Progenitor cell of endocrine pancreas (in vitro differentiated cells): ENCODE measurements around the gene SDK2. TPM values are rescaled to one million over a fixed set of nuclear protein-coding genes. Genes with fewer than 3 reads are reported as not detected.
A peak's percentile ranks its signal among the peaks of the same experiment; 100 is the strongest.

Experiments used
- DNase-seq: peaks from one replicate; pipeline ENCODE4 v3.0.0; 2021; ENCODE audit warnings: low spot score; ENCODE audit not compliant: unreplicated experiment
- H3K27ac Mint-ChIP-seq: 2 replicates; pipeline ENCODE4 v1.8.0; 2021; ENCODE audit warnings: mild to moderate bottlenecking, moderate library complexity, mixed read lengths
- H3K27me3 Mint-ChIP-seq: 2 replicates; pipeline ENCODE4 v1.8.0; 2021; ENCODE audit warnings: mixed read lengths
- H3K36me3 Mint-ChIP-seq: 2 replicates; pipeline ENCODE4 v1.8.0; 2022; ENCODE audit warnings: mixed read lengths; ENCODE audit not compliant: insufficient read depth
- H3K4me1 Mint-ChIP-seq: 2 replicates; pipeline ENCODE4 v1.8.0; 2021; ENCODE audit warnings: low read depth, mixed read lengths
- H3K4me3 Mint-ChIP-seq: 2 replicates; pipeline ENCODE4 v1.8.0; 2021; ENCODE audit warnings: low read depth, mild to moderate bottlenecking, moderate library complexity, mixed read lengths
- H3K9me3 Mint-ChIP-seq: 2 replicates; pipeline ENCODE4 v1.8.0; 2021; ENCODE audit warnings: low read depth, mixed read lengths
- total RNA-seq: library from RNA; stranded (reverse); gene quantifications from 2 replicates; pipeline ENCODE4 v1.2.1, GENCODE V29; 2021
- TF ChIP-seq, protein P1 (sequence below): fragments of 200-600 bp; sonication (generic); IDR thresholded peaks from one replicate; pipeline ENCODE4 v1.5.0; 2021; ENCODE audit warnings: antibody characterized with exemption, mild to moderate bottlenecking; ENCODE audit not compliant: unreplicated experiment

Gene SDK2
- total RNA-seq, 1 donor from 2014 or later = 6.7 TPM

DNA sequence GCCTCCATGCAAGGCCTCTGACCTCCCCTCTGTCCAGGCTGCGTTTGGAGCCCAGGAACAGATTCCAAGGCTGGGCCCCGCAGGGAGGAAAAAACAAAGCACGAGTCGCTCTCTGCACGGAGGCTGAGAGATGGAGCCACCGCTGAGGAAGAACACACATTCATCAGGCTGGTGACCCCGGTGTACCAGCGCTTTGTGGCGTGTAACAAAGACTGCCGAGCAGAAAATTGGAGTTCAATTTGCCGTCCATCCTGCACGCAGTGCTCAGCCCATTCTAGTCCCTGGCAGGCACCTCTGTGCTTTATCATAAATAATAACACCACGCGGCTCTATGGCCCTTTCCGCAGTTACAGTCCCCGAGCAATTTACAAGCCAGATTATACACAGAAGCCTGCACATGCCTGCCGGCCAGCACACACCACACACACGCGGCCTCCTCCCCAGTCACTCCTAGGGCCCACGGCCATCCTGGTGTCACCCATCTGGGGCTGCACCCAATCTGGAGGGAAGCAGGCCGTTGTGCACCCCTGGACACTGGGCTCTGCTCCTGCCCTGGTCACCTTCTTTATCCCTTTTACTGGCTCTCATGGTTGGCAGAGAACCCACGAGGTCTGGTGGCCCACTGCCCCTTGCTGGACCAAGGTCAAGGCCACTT lies 124.4 kb downstream of the SDK2 start:
- Mint-ChIP-seq H3K36me3 (no peaks in the 10 kb centered on the region), H3K9me3 (no peaks in the 10 kb centered on the region), H3K4me3 (no peak overlapping the region), H3K27me3 (peaks cover 3% of the 10 kb centered on the region), H3K27ac (no peak overlapping the region), H3K4me1 (peaks cover 2% of the 10 kb centered on the region)
- TF ChIP-seq, protein P1, sequence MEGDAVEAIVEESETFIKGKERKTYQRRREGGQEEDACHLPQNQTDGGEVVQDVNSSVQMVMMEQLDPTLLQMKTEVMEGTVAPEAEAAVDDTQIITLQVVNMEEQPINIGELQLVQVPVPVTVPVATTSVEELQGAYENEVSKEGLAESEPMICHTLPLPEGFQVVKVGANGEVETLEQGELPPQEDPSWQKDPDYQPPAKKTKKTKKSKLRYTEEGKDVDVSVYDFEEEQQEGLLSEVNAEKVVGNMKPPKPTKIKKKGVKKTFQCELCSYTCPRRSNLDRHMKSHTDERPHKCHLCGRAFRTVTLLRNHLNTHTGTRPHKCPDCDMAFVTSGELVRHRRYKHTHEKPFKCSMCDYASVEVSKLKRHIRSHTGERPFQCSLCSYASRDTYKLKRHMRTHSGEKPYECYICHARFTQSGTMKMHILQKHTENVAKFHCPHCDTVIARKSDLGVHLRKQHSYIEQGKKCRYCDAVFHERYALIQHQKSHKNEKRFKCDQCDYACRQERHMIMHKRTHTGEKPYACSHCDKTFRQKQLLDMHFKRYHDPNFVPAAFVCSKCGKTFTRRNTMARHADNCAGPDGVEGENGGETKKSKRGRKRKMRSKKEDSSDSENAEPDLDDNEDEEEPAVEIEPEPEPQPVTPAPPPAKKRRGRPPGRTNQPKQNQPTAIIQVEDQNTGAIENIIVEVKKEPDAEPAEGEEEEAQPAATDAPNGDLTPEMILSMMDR = no peak
- no peak for DNase-seq

DNA sequence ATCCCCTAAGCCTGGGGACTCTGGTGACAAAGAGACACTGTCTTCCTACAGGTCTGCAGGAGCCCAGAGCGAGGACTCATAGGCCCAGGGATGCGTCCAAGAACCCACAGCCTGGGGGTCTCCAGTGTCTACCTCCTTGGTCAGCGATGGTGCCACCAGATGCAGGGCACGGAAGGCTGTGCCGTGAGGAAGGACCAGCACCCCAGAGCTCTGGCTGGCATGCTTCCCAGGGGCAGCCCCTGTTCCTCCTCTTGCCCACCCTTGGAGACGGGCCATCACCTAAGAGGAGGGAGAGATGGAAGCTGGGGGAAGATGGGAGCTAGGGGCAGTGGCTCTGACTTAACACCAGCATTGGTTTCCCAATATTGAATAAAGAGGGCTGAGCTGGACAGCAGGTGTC lies 125.2 kb downstream of the SDK2 start:
- peaks cover 2% of the 10 kb centered on the region for H3K4me1 Mint-ChIP-seq

DNA sequence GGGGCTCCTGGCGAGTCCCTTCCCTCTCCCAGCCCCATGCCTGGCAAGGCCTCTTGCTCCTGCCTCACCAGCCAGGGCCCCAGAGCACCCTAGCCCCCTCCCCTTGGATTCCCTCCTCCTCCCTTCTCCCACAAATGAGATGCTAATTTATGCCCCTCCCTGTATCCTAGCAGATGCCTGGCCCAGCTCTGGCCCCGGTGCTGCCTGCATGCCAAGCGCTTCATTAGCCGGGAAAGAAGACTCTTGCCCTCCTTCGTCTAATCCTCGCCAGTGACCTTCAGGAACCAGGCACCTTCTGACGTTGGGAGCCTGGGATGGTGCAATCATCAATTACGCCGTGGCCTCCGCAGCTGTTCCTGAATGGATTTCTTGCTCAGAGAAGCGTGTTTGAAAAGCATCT lies 127.8 kb downstream of the SDK2 start:
- H3K4me1 Mint-ChIP-seq = peaks cover 2% of the 10 kb centered on the region
- peaks cover 3% of the 10 kb centered on the region for H3K27me3 Mint-ChIP-seq
- H3K4me3 Mint-ChIP-seq = no peak overlapping the region
- TF ChIP-seq, protein P1 = no peak
- DNase-seq = no peak
- H3K36me3 Mint-ChIP-seq = no peaks in the 10 kb centered on the region
- H3K27ac Mint-ChIP-seq = peak overlapping the region; percentile 41
- no peaks in the 10 kb centered on the region for H3K9me3 Mint-ChIP-seq

More for the DNA sequence above, 125.2 kb downstream of the SDK2 start:
- no peak for DNase-seq
- TF ChIP-seq, protein P1 = no peak
- H3K9me3 Mint-ChIP-seq = no peaks in the 10 kb centered on the region
- no peak overlapping the region for H3K4me3 Mint-ChIP-seq
- no peaks in the 10 kb centered on the region for H3K36me3 Mint-ChIP-seq
- no peak overlapping the region for H3K27ac Mint-ChIP-seq
- H3K27me3 Mint-ChIP-seq = peaks cover 3% of the 10 kb centered on the region

DNA sequence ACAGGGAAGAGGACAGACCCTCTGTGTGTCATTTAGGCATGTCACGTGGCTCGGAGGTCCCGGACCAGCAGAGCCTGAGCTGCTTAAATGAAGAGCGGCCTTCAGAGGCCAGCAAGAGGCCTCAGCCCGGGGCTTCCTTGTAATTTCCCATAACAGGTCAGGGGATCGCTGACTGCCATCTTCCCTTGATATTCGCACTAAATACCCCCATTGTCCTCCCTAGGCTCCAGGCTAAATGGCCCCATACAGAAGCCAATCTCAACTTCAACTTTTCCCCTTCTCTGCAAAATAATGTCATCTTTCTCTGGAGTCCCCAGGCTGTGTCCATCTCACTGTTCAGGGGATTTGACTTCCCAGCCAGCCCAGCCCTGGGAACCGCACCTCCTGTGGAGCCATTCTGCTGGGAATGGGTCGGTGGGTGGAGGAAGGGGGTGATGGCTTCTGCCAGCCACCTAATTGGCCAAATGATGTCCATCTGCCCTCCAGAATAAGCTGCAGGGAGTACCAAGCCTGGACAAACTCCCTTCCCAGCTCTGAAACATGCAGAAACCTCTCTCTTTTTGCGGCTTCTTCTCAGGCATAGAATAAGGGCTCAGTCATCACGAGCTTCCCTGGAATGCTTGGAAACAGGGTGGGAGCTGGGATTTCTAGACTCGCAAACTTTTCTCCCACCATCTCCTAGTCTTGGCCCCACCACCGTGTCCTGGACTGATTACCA lies 129.9 kb downstream of the SDK2 start:
- peaks cover 2% of the 10 kb centered on the region for H3K4me1 Mint-ChIP-seq
- H3K4me3 Mint-ChIP-seq = no peak overlapping the region
- no peaks in the 10 kb centered on the region for H3K36me3 Mint-ChIP-seq
- DNase-seq = no peak
- no peaks in the 10 kb centered on the region for H3K9me3 Mint-ChIP-seq
- no peak overlapping the region for H3K27ac Mint-ChIP-seq
- TF ChIP-seq, protein P1 = no peak
- peaks cover 3% of the 10 kb centered on the region for H3K27me3 Mint-ChIP-seq

DNA sequence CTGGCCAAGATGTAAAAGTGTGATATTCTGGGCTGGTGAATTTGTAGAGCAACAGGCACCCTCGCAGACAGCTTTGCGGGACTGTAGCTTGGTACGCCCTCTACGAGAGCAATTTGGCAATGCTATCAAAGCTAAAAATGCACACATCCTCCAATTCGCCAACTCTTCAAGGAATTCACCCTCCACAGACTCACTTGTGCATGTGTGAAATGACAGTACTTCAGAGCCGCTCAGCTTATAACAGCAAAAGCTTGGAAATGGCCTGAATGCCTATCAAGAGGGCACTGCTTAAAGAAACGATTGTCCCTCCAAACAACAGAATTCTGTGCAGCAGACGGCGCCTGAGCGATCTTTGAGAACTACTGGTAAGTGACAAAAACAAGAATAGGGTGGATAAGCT lies 130.8 kb downstream of the SDK2 start:
- H3K27me3 Mint-ChIP-seq = peaks cover 3% of the 10 kb centered on the region
- H3K36me3 Mint-ChIP-seq = no peaks in the 10 kb centered on the region
- no peak for DNase-seq
- H3K4me3 Mint-ChIP-seq = no peak overlapping the region
- TF ChIP-seq, protein P1 = no peak
- H3K4me1 Mint-ChIP-seq = peaks cover 3% of the 10 kb centered on the region
- H3K27ac Mint-ChIP-seq = no peak overlapping the region
- H3K9me3 Mint-ChIP-seq = no peaks in the 10 kb centered on the region
